Tibial artery (tissue), 4 donors: ENCODE measurements around the gene ATP10B.

ENCODE experiments used
- DNase-seq, 2 donors: peaks; one replicate each; pipeline ENCODE4 v3.0.0-alpha.2; 2019
- H3K27ac ChIP-seq, 2 donors: fragments of 200-600 bp; sonication (generic) in 1 of 2; 1 replicate in 1 of 2; 2 replicates in 1 of 2; pipeline ENCODE4 v1.5.1; 2018 to 2019; ENCODE audit warnings: mild to moderate bottlenecking in 1 of 2
- H3K27me3 ChIP-seq, 2 donors: fragments of 200-600 bp; sonication (generic) in 1 of 2; one replicate each; pipeline versions ENCODE4 v1.5.1 to v1.6.0; 2016 to 2019
- H3K36me3 ChIP-seq, 3 donors: fragments of 200-600 bp; sonication (generic) in 2 of 3; one replicate each; pipeline ENCODE4 v1.5.1; 2016 to 2019; ENCODE audit warnings: mild to moderate bottlenecking in 2 of 3
- H3K4me1 ChIP-seq, 4 donors: fragments of 200-600 bp; sonication (generic) in 2 of 4; 1 replicate in 3 of 4; 2 replicates in 1 of 4; pipeline ENCODE4 v1.5.1; 2016 to 2019
- H3K4me3 ChIP-seq, 2 donors: fragments of 200-600 bp; sonication (generic) in 1 of 2; 1 replicate in 1 of 2; 2 replicates in 1 of 2; pipeline ENCODE4 v1.5.1; 2018 to 2019; ENCODE audit warnings: mild to moderate bottlenecking in 2 of 2
- H3K9me3 ChIP-seq, 3 donors: fragments of 200-600 bp; sonication (generic) in 1 of 3; one replicate each; pipeline ENCODE4 v1.5.1; 2016 to 2019
- intact Hi-C: fragments of 100-400 bp; cut with DNase I; formaldehyde crosslinking; loops from one replicate; pipeline ENCODE4 v1.15.0; 2023; ENCODE audit warnings: low total_unique reads
- TF ChIP-seq, protein P1 (sequence below), 2 experiments: fragments of 200-600 bp in 1 of 2; fragments of 450-650 bp in 1 of 2; IDR thresholded peaks; one replicate each; pipeline ENCODE4 v1.5.1; 2017 to 2019; ENCODE audit warnings: antibody characterized with exemption in 2 of 2, mild to moderate bottlenecking in 1 of 2, moderate library complexity in 1 of 2

The ATP10B gene

GRCh38 chr5:160802592-160802991, 49.4 kb downstream of the ATP10B start:
- H3K27ac ChIP-seq, result no peak overlapping the region
- TF ChIP-seq, protein P1, sequence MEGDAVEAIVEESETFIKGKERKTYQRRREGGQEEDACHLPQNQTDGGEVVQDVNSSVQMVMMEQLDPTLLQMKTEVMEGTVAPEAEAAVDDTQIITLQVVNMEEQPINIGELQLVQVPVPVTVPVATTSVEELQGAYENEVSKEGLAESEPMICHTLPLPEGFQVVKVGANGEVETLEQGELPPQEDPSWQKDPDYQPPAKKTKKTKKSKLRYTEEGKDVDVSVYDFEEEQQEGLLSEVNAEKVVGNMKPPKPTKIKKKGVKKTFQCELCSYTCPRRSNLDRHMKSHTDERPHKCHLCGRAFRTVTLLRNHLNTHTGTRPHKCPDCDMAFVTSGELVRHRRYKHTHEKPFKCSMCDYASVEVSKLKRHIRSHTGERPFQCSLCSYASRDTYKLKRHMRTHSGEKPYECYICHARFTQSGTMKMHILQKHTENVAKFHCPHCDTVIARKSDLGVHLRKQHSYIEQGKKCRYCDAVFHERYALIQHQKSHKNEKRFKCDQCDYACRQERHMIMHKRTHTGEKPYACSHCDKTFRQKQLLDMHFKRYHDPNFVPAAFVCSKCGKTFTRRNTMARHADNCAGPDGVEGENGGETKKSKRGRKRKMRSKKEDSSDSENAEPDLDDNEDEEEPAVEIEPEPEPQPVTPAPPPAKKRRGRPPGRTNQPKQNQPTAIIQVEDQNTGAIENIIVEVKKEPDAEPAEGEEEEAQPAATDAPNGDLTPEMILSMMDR (IDR thresholded peaks at IDR 0.05), result no peak
- no peaks in the 10 kb centered on the region for H3K36me3 ChIP-seq
- no peaks in the 10 kb centered on the region for H3K9me3 ChIP-seq
- no peaks in the 10 kb centered on the region for H3K27me3 ChIP-seq
- no peak overlapping the region for H3K4me3 ChIP-seq
- H3K4me1 ChIP-seq, result no peaks in the 10 kb centered on the region
- intact Hi-C loops, result no loop called here
- DNase-seq, result no peak

GRCh38 chr5:160800375-160801275, 51.4 kb downstream of the ATP10B start:
- H3K9me3 ChIP-seq, result no peaks in the 10 kb centered on the region
- no peak overlapping the region for H3K4me3 ChIP-seq
- intact Hi-C loops, result no loop called here
- H3K27me3 ChIP-seq, result no peaks in the 10 kb centered on the region
- DNase-seq, result no peak
- TF ChIP-seq, protein P1 (IDR thresholded peaks at IDR 0.05), result no peak
- H3K36me3 ChIP-seq, result no peaks in the 10 kb centered on the region
- H3K4me1 ChIP-seq, result no peaks in the 10 kb centered on the region
- no peak overlapping the region for H3K27ac ChIP-seq

GRCh38 chr5:160799184-160799583, 52.8 kb downstream of the ATP10B start:
- no peaks in the 10 kb centered on the region for H3K4me1 ChIP-seq
- H3K27ac ChIP-seq, result no peak overlapping the region
- H3K36me3 ChIP-seq, result no peaks in the 10 kb centered on the region
- intact Hi-C loops, result no loop called here
- H3K4me3 ChIP-seq, result no peak overlapping the region
- DNase-seq, result no peak
- H3K9me3 ChIP-seq, result no peaks in the 10 kb centered on the region
- TF ChIP-seq, protein P1 (IDR thresholded peaks at IDR 0.05), result no peak
- no peaks in the 10 kb centered on the region for H3K27me3 ChIP-seq

DNA sequence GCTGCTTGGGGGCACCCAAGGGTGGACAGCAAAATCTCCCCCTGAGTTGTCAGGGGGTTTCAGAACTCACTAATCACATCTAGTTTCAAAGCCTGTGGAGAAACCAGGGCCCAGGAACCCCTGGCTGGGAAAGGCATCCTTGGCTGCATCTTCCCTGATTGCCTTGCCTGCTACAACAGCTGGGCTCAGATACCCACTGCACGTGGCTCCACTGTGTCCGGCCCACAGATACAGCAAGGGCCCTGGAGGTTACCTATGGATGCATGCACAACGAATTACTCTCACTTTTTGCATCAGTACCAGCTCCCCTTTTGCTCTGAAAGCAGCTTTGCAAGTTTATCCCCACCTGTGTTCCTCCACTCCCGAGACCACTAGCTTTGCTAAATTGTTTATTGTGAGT, 55.0 kb downstream of the ATP10B start:
- Histone ChIP-seq H3K36me3 (no peaks in the 10 kb centered on the region), H3K27me3 (no peaks in the 10 kb centered on the region), H3K9me3 (no peaks in the 10 kb centered on the region), H3K4me1 (no peaks in the 10 kb centered on the region), H3K27ac (no peak overlapping the region), H3K4me3 (no peak overlapping the region)
- DNase-seq, result no peak
- intact Hi-C loops, result no loop called here
- TF ChIP-seq, protein P1 (IDR thresholded peaks at IDR 0.05), result no peak

DNA sequence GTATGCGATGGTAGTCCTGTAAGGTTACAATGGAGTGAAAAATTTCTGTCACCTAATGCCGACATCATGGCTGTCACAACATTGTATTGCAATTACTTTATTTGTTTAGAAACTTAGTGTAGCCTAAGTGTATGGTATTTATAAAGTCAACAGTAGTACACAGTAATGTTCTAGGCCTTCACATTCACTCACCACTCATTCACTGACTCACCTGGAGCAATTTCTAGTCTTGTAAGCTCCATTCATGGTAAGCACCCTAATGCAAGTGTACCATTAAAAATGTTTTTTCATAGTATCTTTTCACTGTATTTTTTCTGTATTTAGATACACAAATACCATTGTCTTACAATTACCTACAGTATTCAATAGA, 58.5 kb downstream of the ATP10B start:
- no peak overlapping the region for H3K4me3 ChIP-seq
- no peaks in the 10 kb centered on the region for H3K27me3 ChIP-seq
- H3K4me1 ChIP-seq, result no peaks in the 10 kb centered on the region
- H3K27ac ChIP-seq, result no peak overlapping the region
- intact Hi-C loops, result no loop called here
- H3K36me3 ChIP-seq, result no peaks in the 10 kb centered on the region
- TF ChIP-seq, protein P1 (IDR thresholded peaks at IDR 0.05), result no peak
- H3K9me3 ChIP-seq, result no peaks in the 10 kb centered on the region
- DNase-seq, result no peak
